ENCODE results near the gene KCNQ5.

KCNQ5 gene

GRCh38 chr6:72963946-72964345 lies 342.1 kb downstream of the KCNQ5 start (continued):
- TF ChIP-seq ZNF513 (tag by site-specific recombination; IDR thresholded peaks at IDR 0.05) = no peak
- no peak for TF ChIP-seq ZNF610 (tag by site-specific recombination; IDR thresholded peaks at IDR 0.05; ENCODE audit: borderline replicate concordance)
- no peak for TF ChIP-seq ZNF221 (tag by site-specific recombination; IDR thresholded peaks at IDR 0.05; ENCODE audit: borderline replicate concordance)

- CTCF ChIA-PET = interaction anchor here (0.6 kb wide), 1 partner anchor 686 kb away, joined by 3 read pairs; no protein-coding TSS in a partner anchor
- H3K9me3 ChIP-seq (ENCODE audit: control insufficient read depth, insufficient read depth, low read depth, low read length) = no peaks in the 10 kb centered on the region
- H3K36me3 ChIP-seq (ENCODE audit: control insufficient read depth in 2 of 2, insufficient read depth in 1 of 2, low read length in 2 of 2) = no peaks in the 10 kb centered on the region
- POLR2A ChIA-PET = no interaction called here
- no peak overlapping the region for H3K27ac ChIP-seq (ENCODE audit: extremely low read depth, low read depth, low read length)
- no peak overlapping the region for H3K4me3 ChIP-seq (ENCODE audit: low read depth, low read length)
- no peaks in the 10 kb centered on the region for H3K4me1 ChIP-seq (ENCODE audit: control insufficient read depth, insufficient read depth, low read length)
- no peak for TF ChIP-seq ZSCAN30 (tag by site-specific recombination; IDR thresholded peaks at IDR 0.05)
- TF ChIP-seq ZNF174 (tag by site-specific recombination; IDR thresholded peaks at IDR 0.05) = no peak
- no peak for TF ChIP-seq KLF16 (tag by site-specific recombination; IDR thresholded peaks at IDR 0.05)
- TF ChIP-seq SETDB1 (IDR thresholded peaks at IDR 0.05; ENCODE audit: insufficient read length, low read length) = no peak
- TF ChIP-seq ZNF37A (tag by site-specific recombination; IDR thresholded peaks at IDR 0.05) = no peak
- TF ChIP-seq ZNF843 (tag by site-specific recombination; IDR thresholded peaks at IDR 0.05) = no peak
- no peak for TF ChIP-seq ZNF792 (tag by site-specific recombination; IDR thresholded peaks at IDR 0.05)
- TF ChIP-seq ZNF596 (tag by site-specific recombination; IDR thresholded peaks at IDR 0.05) = no peak
- TF ChIP-seq ZNF280C (tag by site-specific recombination; IDR thresholded peaks at IDR 0.05) = no peak
- TF ChIP-seq ZNF211 (tag by site-specific recombination; IDR thresholded peaks at IDR 0.05; ENCODE audit: low read depth) = no peak
- TF ChIP-seq ZNF335 (tag by site-specific recombination; conservative IDR thresholded peaks at IDR 0.05) = no peak
- TF ChIP-seq ZNF560 (tag by site-specific recombination; IDR thresholded peaks at IDR 0.05; ENCODE audit: borderline replicate concordance) = no peak
These were observed 344.9 kb downstream of the KCNQ5 start for GRCh38 chr6:72966628-72967280.

GRCh38 chr6:72967329-72967728 lies 345.5 kb downstream of the KCNQ5 start:
- H3K27ac ChIP-seq (ENCODE audit: extremely low read depth, low read depth, low read length) = no peak overlapping the region
- H3K4me1 ChIP-seq (ENCODE audit: control insufficient read depth, insufficient read depth, low read length) = no peaks in the 10 kb centered on the region

More at GRCh38 chr6:72967329-72967728, 345.5 kb downstream of the KCNQ5 start:
- no peak for TF ChIP-seq ZNF518A (tag by site-specific recombination; conservative IDR thresholded peaks at IDR 0.05; ENCODE audit: low read depth)
- TF ChIP-seq ZNF394 (tag by site-specific recombination; IDR thresholded peaks at IDR 0.05; ENCODE audit: borderline replicate concordance) = no peak
- no peak for TF ChIP-seq ZNF626 (tag by site-specific recombination; IDR thresholded peaks at IDR 0.05)
- no peak for TF ChIP-seq CTCF (tag by site-specific recombination; IDR thresholded peaks at IDR 0.05)
- TF ChIP-seq ZNF23 (tag by site-specific recombination; IDR thresholded peaks at IDR 0.05; ENCODE audit: borderline replicate concordance) = no peak
- TF ChIP-seq KLF10 (tag by site-specific recombination; IDR thresholded peaks at IDR 0.05) = no peak
- H3K4me3 ChIP-seq (ENCODE audit: low read depth, low read length) = no peak overlapping the region
- H3K36me3 ChIP-seq (ENCODE audit: control insufficient read depth in 2 of 2, insufficient read depth in 1 of 2, low read length in 2 of 2) = no peaks in the 10 kb centered on the region
- H3K9me3 ChIP-seq (ENCODE audit: control insufficient read depth, insufficient read depth, low read depth, low read length) = no peaks in the 10 kb centered on the region
- ChIA-PET POLR2A (no interaction called here), CTCF (interaction anchor here (0.6 kb wide), 1 partner anchor 685 kb away, joined by 3 read pairs; no protein-coding TSS in a partner anchor)

All from HEK293 (cell line).